Heart left ventricle (tissue), 16 donors: ENCODE measurements around the gene FBF1. TPM values are rescaled to one million over a fixed set of nuclear protein-coding genes. Genes with fewer than 3 reads are reported as not detected.
A peak's percentile ranks its signal among the peaks of the same experiment; 100 is the strongest.

ENCODE experiments used
- ATAC-seq, 4 donors: fragments of 200-7000 bp; cut with Tn5 transposase; one replicate each; pipeline ENCODE4 v1.9.1; 2020 to 2022; ENCODE audit warnings: moderate library complexity in 4 of 4, mild to moderate bottlenecking in 3 of 4, moderate number of reproducible peaks in 1 of 4
- DNase-seq, 5 donors: peaks; one replicate each; pipeline ENCODE4 v3.0.0-alpha.2; 2020
- H3K27ac ChIP-seq, 12 donors: fragments of 200-600 bp; sonication (generic) in 4 of 12; one replicate each; pipeline versions ENCODE4 v1.5.0 to v1.8.0; 2016 to 2022; ENCODE audit warnings: mild to moderate bottlenecking in 2 of 12
- H3K27me3 ChIP-seq, 9 donors: fragments of 200-600 bp; sonication (generic) in 2 of 9; one replicate each; pipeline versions ENCODE4 v1.5.1 to v1.8.0; 2016 to 2022; ENCODE audit warnings: mild to moderate bottlenecking in 3 of 9
- H3K36me3 ChIP-seq, 9 donors: fragments of 200-600 bp; sonication (generic) in 2 of 9; one replicate each; pipeline versions ENCODE4 v1.5.0 to v1.8.0; 2018 to 2022; ENCODE audit warnings: mild to moderate bottlenecking in 2 of 9
- H3K4me1 ChIP-seq, 12 donors: fragments of 200-600 bp; sonication (generic) in 4 of 12; one replicate each; pipeline versions ENCODE4 v1.5.0 to v1.8.0; 2016 to 2022; ENCODE audit warnings: mild to moderate bottlenecking in 3 of 12
- H3K4me3 ChIP-seq, 12 donors: fragments of 200-600 bp; sonication (generic) in 4 of 12; one replicate each; pipeline versions ENCODE4 v1.5.0 to v1.8.0; 2017 to 2022; ENCODE audit warnings: mild to moderate bottlenecking in 9 of 12, moderate library complexity in 4 of 12
- H3K9me3 ChIP-seq, 12 donors: fragments of 200-600 bp; sonication (generic) in 4 of 12; one replicate each; pipeline versions ENCODE4 v1.5.0 to v1.8.0; 2016 to 2022; ENCODE audit warnings: mild to moderate bottlenecking in 1 of 12
- CTCF ChIP-seq, 12 donors: fragments of 200-600 bp; sonication (generic) in 4 of 12; IDR thresholded peaks; one replicate each; pipeline versions ENCODE4 v1.5.0 to v1.8.0; 2018 to 2022; ENCODE audit warnings: antibody characterized with exemption in 12 of 12, mild to moderate bottlenecking in 5 of 12
- POLR2A ChIP-seq, 2 donors: fragments of 450-650 bp; IDR thresholded peaks; one replicate each; pipeline ENCODE4 v1.6.1; 2017; ENCODE audit warnings: antibody characterized with exemption in 2 of 2, mild to moderate bottlenecking in 2 of 2, moderate library complexity in 2 of 2
- WGBS, 4 donors: extraction: QIAGEN DNeasy Blood & Tissue Kit in 2 of 4; methylation state at CpG; one replicate each; pipeline versions ENCODE4 v1.1.5 to v1.1.7; 2013 to 2018; 5-methylcytosine and 5-hydroxymethylcytosine counted together
- intact Hi-C, 10 donors: fragments of 100-400 bp; cut with DNase I; formaldehyde crosslinking; loops; one replicate each; pipeline versions ENCODE4 v1.11.1 to v1.14.2; 2022
- polyA plus RNA-seq, 2 donors: library from polyadenylated mRNA; stranded (reverse); fragments of 200-250 nt; gene quantifications; one replicate each; pipeline ENCODE4 v1.2.3, GENCODE V29; 2013
- total RNA-seq, 9 donors: library from RNA; depleted of rRNA in 2 of 9; stranded (reverse); fragments of >200 nt in 2 of 9; fragmentation: NEBNext Ultra II Directional in 3 of 9; extraction: Animal tissue kit (Norgen Biotek cat#: 25700) in 3 of 9; gene quantifications; one replicate each; pipeline versions ENCODE4 v1.1.0 to v1.2.4, GENCODE V29; 2016 to 2023
- donor health status: ischemic (EF 13 %, LVEDD 7.1; RV severe dilation, severe dysfunction).
- donor health status: healthy with polysubstance abuse.
- donor health status: DM: no; HTN: yes; CAD: no.
- donor health status: DM: no; HTN: no; CAD: no.
- donor health status: ischemic (EF 25% LVEDD 6.9; RV normal size, moderate dysfunction).
- donor health status: ischemic (EF 25% LVEDD 5.7; RV mildly dilated, moderate dysfunction).
- donor health status: healthy.
- donor health status: DM: yes; HTN: yes; CAD: no.
- donor health status: ischemic (EF 35%, LVEDD 5.7; RV mildly dilated, moderate dysfunction).
- donor health status: nonischemic (EF 11% LVEDD 7.7; RV severe dilation, severe dysfunction).
- donor health status: DM: yes; HTN: yes; CAD: no.
- donor health status: PGD.
- donor health status: ischemic (EF 29% LVEDD 5.4; RV normal size, mild dysfunction).
- donor health status: nonischemic (EF 23%, LVEDD 6.1; RV moderate dilation, normal function).

FBF1 gene
- total and polyA plus RNA-seq, 11 donors: 1.5 to 5.4 (median 2.9) TPM

- no peak for ATAC-seq
- 87 to 91% (median 89%) methylated on average over 10 of the region's 10 CpGs for whole genome bisulfite sequencing, 4 donors
- Histone ChIP-seq H3K27me3 (no peaks in the 10 kb centered on the region), H3K9me3 (no peaks in the 10 kb centered on the region), H3K4me1 (peaks cover 0 to 37% (median 11%) of the 10 kb centered on the region in 12 donors), H3K36me3 (peaks cover 0 to 24% (median 17%) of the 10 kb centered on the region in 9 donors), H3K4me3 (no peak overlapping the region), H3K27ac (peak overlapping the region in 2 of 12 donors; percentile 91 to 95)
- intact Hi-C loops: loop anchor here in 3 of 10 donors (2.0 to 10.0 kb wide), 3 partner anchors 36 to 368 kb away; partner anchors contain the start of gene FBF1 (in 1 of the 3)
- TF ChIP-seq CTCF (IDR thresholded peaks at IDR 0.05): no peak
- no peak for DNase-seq
These were observed 34.5 kb downstream of the FBF1 start for GRCh38 chr17:75906143-75906884.

GRCh38 chr17:75904749-75905521 lies 35.9 kb downstream of the FBF1 start, which contains the start of gene MRPL38:
Gene MRPL38, minus strand, starts transcription at chr17:75904884. Its CDS starts 9 bp downstream, at chr17:75904875.
- 3 to 17% (median 5%) methylated on average over 11 to 68 of the region's 69 CpGs for WGBS, 4 donors
- intact Hi-C loops: loop anchor here in 8 of 10 donors (1.0 to 10.0 kb wide), 6 partner anchors 37 to 370 kb away; partner anchors contain the start of genes ACOX1 (in 2 of the 8), TEN1 (in 2 of the 8), FBF1 (in 1 of the 8) and WBP2 (in 1 of the 8)
- DNase-seq (peak; percentile 91 to 96 (median 94)), ATAC-seq (peak; percentile 91 to 96 (median 94))
- Histone ChIP-seq H3K36me3 (peaks cover 0 to 36% (median 31%) of the 10 kb centered on the region in 9 donors), H3K9me3 (no peaks in the 10 kb centered on the region), H3K4me1 (peaks cover 0 to 32% (median 11%) of the 10 kb centered on the region in 12 donors), H3K4me3 (peak within 1 kb of the TSS; percentile 62 to 95 (median 90)), H3K27me3 (no peaks in the 10 kb centered on the region), H3K27ac (peak within 1 kb of the TSS; percentile 82 to 96 (median 92))
- TF ChIP-seq POLR2A (IDR thresholded peaks at IDR 0.05) (peak in 1 of 2 donors; percentile 79), CTCF (IDR thresholded peaks at IDR 0.05) (peak in 11 of 12 donors; percentile 96 to 100 (median 99))

- H3K27me3 ChIP-seq: no peaks in the 10 kb centered on the region
- DNase-seq: no peak
- H3K27ac ChIP-seq: no peak overlapping the region
- intact Hi-C loops: loop anchor here in 1 of 10 donors (10.0 kb wide), 1 partner anchor 372 kb away; no protein-coding TSS in a partner anchor
- peaks cover 0 to 22% (median 11%) of the 10 kb centered on the region in 12 donors for H3K4me1 ChIP-seq
- no peaks in the 10 kb centered on the region for H3K9me3 ChIP-seq
- peaks cover 0 to 57% (median 52%) of the 10 kb centered on the region in 9 donors for H3K36me3 ChIP-seq
- TF ChIP-seq POLR2A (IDR thresholded peaks at IDR 0.05): no peak
- no peak for TF ChIP-seq CTCF (IDR thresholded peaks at IDR 0.05)
- H3K4me3 ChIP-seq: no peak overlapping the region
- WGBS, 4 donors: 92 to 95% (median 94%) methylated on average over 6 of the region's 6 CpGs
- ATAC-seq: no peak
These were observed 38.4 kb downstream of the FBF1 start for GRCh38 chr17:75902406-75902805.
